ENCODE results near the gene CCDC28B. TPM values are rescaled to one million over a fixed set of nuclear protein-coding genes. Genes with fewer than 3 reads are reported as not detected.

The CCDC28B gene
- total and polyA plus RNA-seq, 2 of the 13 experiments (the other 11 are each of a cell fraction or from before 2014, with no cell fraction given) = 2.6 to 3.5 TPM

- 0 out of 2 replicates have a peak, but pooled peaks have one; percentile 21 for TF ChIP-seq ZNF446 (CRISPR knock-in tag; IDR thresholded peaks at IDR 0.05)
- peak; percentile 48; the same call in 1 of the 2 replicates for TF ChIP-seq RBFOX2 (IDR thresholded peaks at IDR 0.05; ENCODE audit: low read depth, low read length)
- TF ChIP-seq U2AF1 (optimal IDR thresholded peaks at IDR 0.05; ENCODE audit: low read depth, low read length) = peak; percentile 23
- no peak for TF ChIP-seq HIVEP1 (CRISPR knock-in tag; IDR thresholded peaks at IDR 0.05)
- 0 out of 2 replicates have a peak, but pooled peaks have one; percentile 21 for TF ChIP-seq ZFP82 (CRISPR knock-in tag; IDR thresholded peaks at IDR 0.05; ENCODE audit: borderline replicate concordance)
- TF ChIP-seq MYC (CRISPR knock-in tag; IDR thresholded peaks at IDR 0.05; ENCODE audit: borderline replicate concordance) = peak; percentile 65; the same call in 1 of the 2 replicates
- TF ChIP-seq ZFAT (CRISPR knock-in tag; conservative IDR thresholded peaks at IDR 0.05) = no peak
- peak; percentile 99 for TF ChIP-seq ZFX (CRISPR knock-in tag; IDR thresholded peaks at IDR 0.05; ENCODE audit: low read depth)
- no peak for TF ChIP-seq ZHX1 (CRISPR knock-in tag; IDR thresholded peaks at IDR 0.05; ENCODE audit: low read depth)
- TF ChIP-seq KLF11 (CRISPR knock-in tag; IDR thresholded peaks at IDR 0.05) = no peak
- peak; percentile 82 for TF ChIP-seq ZNF501 (CRISPR knock-in tag; IDR thresholded peaks at IDR 0.05)
- TF ChIP-seq ZNF580 (CRISPR knock-in tag; IDR thresholded peaks at IDR 0.05; ENCODE audit: borderline replicate concordance, low read depth) = no peak
- no peak for TF ChIP-seq ZNF292 (CRISPR knock-in tag; IDR thresholded peaks at IDR 0.05; ENCODE audit: borderline replicate concordance, low read depth)
- no peak for TF ChIP-seq ZNF260 (CRISPR knock-in tag; IDR thresholded peaks at IDR 0.05; ENCODE audit: borderline replicate concordance, low read depth)
- TF ChIP-seq HMG20A (CRISPR knock-in tag; IDR thresholded peaks at IDR 0.05; ENCODE audit: borderline replicate concordance) = no peak
- no peak for TF ChIP-seq ZNF564 (CRISPR knock-in tag; IDR thresholded peaks at IDR 0.05)
- TF ChIP-seq ELF3 (CRISPR knock-in tag; IDR thresholded peaks at IDR 0.05) = no peak
- TF ChIP-seq SRY (CRISPR knock-in tag; IDR thresholded peaks at IDR 0.05) = peak; percentile 73; the same call in 1 of the 2 replicates
- TF ChIP-seq ZSCAN5A (CRISPR knock-in tag; IDR thresholded peaks at IDR 0.05; ENCODE audit: borderline replicate concordance) = no peak
- TF ChIP-seq MXI1 (IDR thresholded peaks at IDR 0.05; ENCODE audit: borderline replicate concordance, low read depth, low read length) = peak; percentile 92; the same call in 2 of the 3 replicates
- TF ChIP-seq SP140L (CRISPR knock-in tag; IDR thresholded peaks at IDR 0.05; ENCODE audit: borderline replicate concordance) = no peak
- 0 out of 2 replicates have a peak, but pooled peaks have one; percentile 32 for TF ChIP-seq ATF2 (CRISPR knock-in tag; IDR thresholded peaks at IDR 0.05)
- 0 out of 2 replicates have a peak, but pooled peaks have one; percentile 28 for TF ChIP-seq MAZ (IDR thresholded peaks at IDR 0.05; ENCODE audit: borderline replicate concordance, low read depth, low read length)
- peak; percentile 25; the same call in 1 of the 2 replicates for TF ChIP-seq MAZ (CRISPR knock-in tag; IDR thresholded peaks at IDR 0.05; ENCODE audit: low read depth)
- peak; percentile 63; the same call in 1 of the 2 replicates for TF ChIP-seq MED1 (CRISPR knock-in tag; IDR thresholded peaks at IDR 0.05)
These were observed 21.8 kb downstream of the CCDC28B start, which contains the start of the genes EIF3I and TMEM234 (continued) for GRCh38 chr1:32221980-32222755.
